HepG2 (cell line): ENCODE data around the gene BACH2. TPM values are rescaled to one million over a fixed set of nuclear protein-coding genes. Genes with fewer than 3 reads are reported as not detected.
A peak's percentile ranks its signal among the peaks of the same experiment; 100 is the strongest.

ENCODE experiments used
- ATAC-seq: fragments of 200-7000 bp; cut with Tn5 transposase; 3 replicates; pipeline ENCODE4 v1.9.1; 2020; ENCODE audit warnings: mild to moderate bottlenecking, moderate library complexity
- BruUV-seq: library from RNA; stranded (reverse); fragments of 400-500 nt; replicated peaks from 2 replicates; lab custom pipeline; 2021; lab: Mats Ljungman, UMichigan
- CTCF ChIA-PET: fragments of 300-600 bp; formaldehyde crosslinking; extraction: SDS; loops from one replicate; lab custom pipeline; 2021; ENCODE audit warnings: low total read pairs, inconsistent platforms, low intra/inter-chr PET ratio; lab: Yijun Ruan, JAX
- POLR2A ChIA-PET: fragments of 350-600 bp; sonication (Branson Sonifier 250); formaldehyde crosslinking; loops from one replicate; lab custom pipeline; 2020; ENCODE audit warnings: antibody characterized with exemption, inconsistent platforms; lab: Yijun Ruan, JAX
- DNase-seq: peaks from one replicate; pipeline ENCODE4 v3.0.0-alpha.2; 2015; ENCODE audit warnings: low spot score
- FAIRE-seq: peaks from 3 replicates; lab custom pipeline; 2011; peaks lifted over from hg19 to GRCh38; lab: Jason Lieb, UNC
- H2AFZ ChIP-seq: one replicate; pipeline ENCODE4 v1.6.1; 2011; ENCODE audit warnings: low read length, inconsistent platforms
- H3K27ac ChIP-seq: fragments of 300-600 bp; 3 replicates; pipeline ENCODE4 v1.8.0; 2011; ENCODE audit warnings: mixed run types, mild to moderate bottlenecking, mixed read lengths, low read length, inconsistent platforms; ENCODE audit not compliant: insufficient read depth; ENCODE audit errors: extremely low read length
- H3K27me3 ChIP-seq, 2 experiments: fragments of 200-600 bp in 1 of 2; 2 replicates in 1 of 2; 3 replicates in 1 of 2; pipeline versions ENCODE4 v1.6.0 to v1.8.0; 2011; ENCODE audit warnings: low read length in 2 of 2, mild to moderate bottlenecking in 2 of 2, moderate library complexity in 2 of 2, inconsistent platforms in 1 of 2; ENCODE audit not compliant: insufficient read depth in 2 of 2, control insufficient read depth in 1 of 2
- H3K36me3 ChIP-seq, 2 experiments: fragments of 200-600 bp in 1 of 2; replicated peaks in 1 of 2; 2 replicates in 1 of 2; 3 replicates in 1 of 2; pipeline versions ENCODE4 v1.5.1 to v1.8.0; 2011; ENCODE audit warnings: low read length in 2 of 2, inconsistent platforms in 1 of 2; ENCODE audit not compliant: insufficient read depth in 2 of 2, control insufficient read depth in 1 of 2
- H3K4me1 ChIP-seq: 2 replicates; pipeline ENCODE4 v1.5.1; 2012; ENCODE audit warnings: low read length, inconsistent platforms; ENCODE audit not compliant: insufficient read depth
- H3K4me2 ChIP-seq: 2 replicates; pipeline ENCODE4 v1.6.0; 2011; ENCODE audit warnings: low read depth, low read length, inconsistent platforms
- H3K4me3 ChIP-seq, 3 experiments: fragments of 200-600 bp in 1 of 3; sonication (generic), shearing (Covaris generic) in 1 of 3; replicated peaks in 1 of 3; 2 replicates each; pipeline ENCODE4 v1.5.1; 2011 to 2016; ENCODE audit warnings: low read length in 3 of 3, inconsistent platforms in 2 of 3, low read depth in 2 of 3, mild to moderate bottlenecking in 2 of 3, control low read depth in 1 of 3, mixed read lengths in 1 of 3; ENCODE audit not compliant: insufficient read depth in 1 of 3
- H3K79me2 ChIP-seq: one replicate; pipeline ENCODE4 v1.6.1; 2011; ENCODE audit warnings: low read length, inconsistent platforms; ENCODE audit not compliant: insufficient read depth
- H3K9ac ChIP-seq: 2 replicates; pipeline ENCODE4 v1.6.0; 2011; ENCODE audit warnings: mild to moderate bottlenecking, low read depth, low read length, inconsistent platforms; ENCODE audit not compliant: insufficient read depth
- H3K9me3 ChIP-seq: 2 replicates; pipeline ENCODE4 v1.5.1; 2012; ENCODE audit warnings: mild to moderate bottlenecking, low read length
- H4K20me1 ChIP-seq: 2 replicates; pipeline ENCODE4 v1.6.0; 2011; ENCODE audit warnings: inconsistent platforms, mild to moderate bottlenecking, low read length, moderate library complexity; ENCODE audit not compliant: insufficient read depth
- FOSL2 ChIP-seq: sonication (generic); formaldehyde crosslinking; IDR thresholded peaks from 2 replicates; pipeline ENCODE4 v1.4.0; 2020; ENCODE audit warnings: missing genetic modification reagents
- POLR2G ChIP-seq: fragments of 200-400 bp; formaldehyde crosslinking; IDR thresholded peaks from 2 replicates; pipeline ENCODE4 v1.6.1; 2018; ENCODE audit warnings: mild to moderate bottlenecking, low read depth, low read length, moderate library complexity
- ZNF337 ChIP-seq: sonication (generic); formaldehyde crosslinking; IDR thresholded peaks from 2 replicates; pipeline ENCODE4 v1.5.1; 2020; ENCODE audit warnings: missing genetic modification reagents, low read depth, mild to moderate bottlenecking, borderline replicate concordance
- ZNF34 ChIP-seq: sonication (generic); formaldehyde crosslinking; IDR thresholded peaks from 2 replicates; pipeline ENCODE4 v1.4.0; 2020; ENCODE audit warnings: mild to moderate bottlenecking, missing genetic modification reagents, borderline replicate concordance
- ZNF713 ChIP-seq: sonication (generic); formaldehyde crosslinking; IDR thresholded peaks from 2 replicates; pipeline ENCODE4 v1.4.0; 2020; ENCODE audit warnings: mild to moderate bottlenecking, missing genetic modification reagents
- ZNF788 ChIP-seq: sonication (generic); formaldehyde crosslinking; IDR thresholded peaks from 2 replicates; pipeline ENCODE4 v1.5.0; 2020; ENCODE audit warnings: mild to moderate bottlenecking, missing genetic modification reagents, borderline replicate concordance
- WGBS: methylation state at CpG from one replicate; pipeline ENCODE4 v1.1.6; 2017; ENCODE audit warnings: low lambda C conversion rate; 5-methylcytosine and 5-hydroxymethylcytosine counted together
- in situ Hi-C: cut with HindIII; loops from 2 replicates; pipeline ENCODE4 v1.10.0; 2017; ENCODE audit warnings: low pct_unique_long_range_greater_than_20kb; ENCODE audit not compliant: extremely low pct_ligation_motif_present
- intact Hi-C: fragments of 100-400 bp; cut with micrococcal nuclease; formaldehyde crosslinking; loops from one replicate; pipeline ENCODE4 v1.10.0; 2022; ENCODE audit not compliant: unreplicated experiment
- polyA plus RNA-seq, 8 experiments: library from polyadenylated mRNA; depleted of rRNA in 3 of 8; stranded (reverse) in 7 of 8; unstranded in 1 of 8; fragments of >200 nt; fragmentation: Illumina TruSeq in 4 of 8; extraction: Trizol in 4 of 8; gene quantifications; 2 replicates each; pipeline versions ENCODE4 v1.2.1 to v1.2.3, GENCODE V29; 2011 to 2016; ENCODE audit warnings: low read depth in 4 of 8, missing spikeins in 1 of 8, mixed read lengths in 1 of 8; ENCODE audit not compliant: insufficient read depth in 1 of 8
- total RNA-seq, 5 experiments: library from RNA; depleted of rRNA; stranded (reverse); fragments of >200 nt; fragmentation: Illumina TruSeq; extraction: Trizol; gene quantifications; 2 replicates each; pipeline ENCODE4 v1.2.3, GENCODE V29; 2016; ENCODE audit warnings: low read depth in 1 of 5

Gene BACH2
- total and polyA plus RNA-seq, 2 of the 13 experiments (the other 11 are each of a cell fraction or from before 2014, with no cell fraction given), result 0.01 TPM; not detected in 1

- in situ Hi-C loops, result no loop called here
- ChIA-PET POLR2A (no interaction called here), CTCF (no interaction called here)
- no peak overlapping the region for H3K9ac ChIP-seq
- no peaks in the 10 kb centered on the region for H4K20me1 ChIP-seq
- H3K9me3 ChIP-seq, result no peaks in the 10 kb centered on the region
- H3K27me3 ChIP-seq, result peaks cover 0 to 17% of the 10 kb centered on the region in 2 experiments; a peak in 2 of 5 replicates
- H2AFZ ChIP-seq, result no peak overlapping the region
- H3K27ac ChIP-seq, result no peak overlapping the region
- H3K79me2 ChIP-seq, result no peaks in the 10 kb centered on the region
- H3K4me3 ChIP-seq, result no peak overlapping the region
- TF ChIP-seq POLR2G (no peak), FOSL2 (CRISPR knock-in tag) (peak; percentile 51; the same call in 1 of the 2 replicates), ZNF788 (no peak)
- H3K4me2 ChIP-seq, result no peak overlapping the region
- no peak for FAIRE-seq
- ATAC-seq, result no peak
- DNase-seq, result no peak
- 0% methylated on average over 2 of the region's 2 CpGs for WGBS
- no TSS peak for BruUV-seq
- H3K4me1 ChIP-seq, result no peaks in the 10 kb centered on the region
- intact Hi-C loops, result no loop called here
- H3K36me3 ChIP-seq, result no peaks in the 10 kb centered on the region
These were observed 228.4 kb downstream of the BACH2 start for GRCh38 chr6:90068264-90068663.

- BruUV-seq, result no TSS peak
- Histone ChIP-seq H4K20me1 (no peaks in the 10 kb centered on the region), H3K4me1 (no peaks in the 10 kb centered on the region), H3K79me2 (no peaks in the 10 kb centered on the region), H3K9me3 (no peaks in the 10 kb centered on the region), H3K4me3 (no peak overlapping the region), H3K36me3 (no peaks in the 10 kb centered on the region), H3K27me3 (peaks cover 0 to 17% of the 10 kb centered on the region in 2 experiments; a peak in 2 of 5 replicates), H2AFZ (no peak overlapping the region), H3K4me2 (no peak overlapping the region), H3K9ac (no peak overlapping the region), H3K27ac (no peak overlapping the region)
- FAIRE-seq (no peak), DNase-seq (no peak), ATAC-seq (no peak)
- ChIA-PET CTCF (no interaction called here), POLR2A (no interaction called here)
- intact Hi-C loops, result no loop called here
- in situ Hi-C loops, result no loop called here
- WGBS, result 0% methylated on average over 3 of the region's 4 CpGs
- no peak for TF ChIP-seq ZNF34 (CRISPR knock-in tag)
- TF ChIP-seq ZNF337 (CRISPR knock-in tag), result no peak
- no peak for TF ChIP-seq ZNF713 (CRISPR knock-in tag)
These were observed 229.9 kb downstream of the BACH2 start for GRCh38 chr6:90066697-90067096.
